NB4 (cell line): ENCODE measurements around the gene TMEM121B.

Source experiments
- DNase-seq: peaks from one replicate; pipeline ENCODE4 v3.0.0; 2010; ENCODE audit warnings: low read depth
- H3K4me3 ChIP-seq: one replicate; pipeline ENCODE4 v1.5.1; 2011; ENCODE audit warnings: mild to moderate bottlenecking, low read depth, low read length, moderate library complexity
- MYC ChIP-seq: IDR thresholded peaks from 2 replicates; pipeline ENCODE4 v1.6.1; 2011; ENCODE audit warnings: low read depth, low read length
- POLR2A ChIP-seq: IDR thresholded peaks from 2 replicates; pipeline ENCODE4 v1.6.1; 2011; ENCODE audit warnings: mild to moderate bottlenecking; ENCODE audit not compliant: insufficient read length; ENCODE audit errors: extremely low read depth
- TF ChIP-seq, protein P1 (sequence below): IDR thresholded peaks from one replicate; pipeline ENCODE4 v1.5.1; 2012; ENCODE audit warnings: low read depth, low read length
- TF ChIP-seq, protein P2 (sequence below): IDR thresholded peaks from 2 replicates; pipeline ENCODE4 v1.6.1; 2011; ENCODE audit warnings: low read depth, low read length

The TMEM121B gene

DNA sequence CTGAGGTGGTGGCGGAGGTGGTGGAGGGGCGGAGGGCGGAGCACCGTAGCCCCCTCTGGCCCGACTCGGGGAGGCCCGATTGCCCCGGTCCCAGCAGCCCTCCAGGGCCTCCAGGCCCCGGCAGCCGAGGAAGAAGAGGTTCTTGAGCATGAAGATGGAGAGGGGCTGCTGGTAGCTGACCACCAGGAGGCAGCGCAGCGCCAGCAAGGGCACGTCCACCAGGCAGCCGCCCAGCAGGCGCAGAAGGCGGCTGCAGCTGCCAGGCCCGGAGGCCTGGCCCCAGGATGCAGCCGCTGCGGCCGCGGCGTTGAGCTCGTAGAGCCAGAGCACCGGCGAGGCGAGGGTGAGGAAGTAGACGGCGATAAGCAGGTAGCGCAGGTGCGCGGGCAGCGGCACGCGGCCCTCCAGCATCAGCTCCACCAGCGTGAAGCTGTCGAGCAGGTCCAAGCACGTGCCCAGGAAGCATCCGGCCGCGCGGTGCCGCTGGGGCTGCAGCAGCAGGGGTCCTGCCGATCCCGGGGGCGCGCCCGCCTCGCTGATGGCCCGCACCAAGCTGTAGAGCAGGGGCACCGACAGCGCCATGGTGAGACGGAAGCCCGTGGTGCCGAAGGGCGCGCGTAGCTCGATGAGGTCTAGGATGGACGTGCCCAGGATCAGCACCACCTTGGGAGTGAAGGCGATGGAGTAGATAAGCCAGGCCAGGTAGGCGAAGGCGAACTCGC lies 1.5 kb downstream of the TMEM121B start:
- TF ChIP-seq MYC, result no peak
- TF ChIP-seq, protein P1, sequence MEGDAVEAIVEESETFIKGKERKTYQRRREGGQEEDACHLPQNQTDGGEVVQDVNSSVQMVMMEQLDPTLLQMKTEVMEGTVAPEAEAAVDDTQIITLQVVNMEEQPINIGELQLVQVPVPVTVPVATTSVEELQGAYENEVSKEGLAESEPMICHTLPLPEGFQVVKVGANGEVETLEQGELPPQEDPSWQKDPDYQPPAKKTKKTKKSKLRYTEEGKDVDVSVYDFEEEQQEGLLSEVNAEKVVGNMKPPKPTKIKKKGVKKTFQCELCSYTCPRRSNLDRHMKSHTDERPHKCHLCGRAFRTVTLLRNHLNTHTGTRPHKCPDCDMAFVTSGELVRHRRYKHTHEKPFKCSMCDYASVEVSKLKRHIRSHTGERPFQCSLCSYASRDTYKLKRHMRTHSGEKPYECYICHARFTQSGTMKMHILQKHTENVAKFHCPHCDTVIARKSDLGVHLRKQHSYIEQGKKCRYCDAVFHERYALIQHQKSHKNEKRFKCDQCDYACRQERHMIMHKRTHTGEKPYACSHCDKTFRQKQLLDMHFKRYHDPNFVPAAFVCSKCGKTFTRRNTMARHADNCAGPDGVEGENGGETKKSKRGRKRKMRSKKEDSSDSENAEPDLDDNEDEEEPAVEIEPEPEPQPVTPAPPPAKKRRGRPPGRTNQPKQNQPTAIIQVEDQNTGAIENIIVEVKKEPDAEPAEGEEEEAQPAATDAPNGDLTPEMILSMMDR, result peak; percentile 46
- TF ChIP-seq, protein P2, sequence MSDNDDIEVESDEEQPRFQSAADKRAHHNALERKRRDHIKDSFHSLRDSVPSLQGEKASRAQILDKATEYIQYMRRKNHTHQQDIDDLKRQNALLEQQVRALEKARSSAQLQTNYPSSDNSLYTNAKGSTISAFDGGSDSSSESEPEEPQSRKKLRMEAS, result no peak
- H3K4me3 ChIP-seq, result no peak overlapping the region
- peak; percentile 57 for DNase-seq

DNA sequence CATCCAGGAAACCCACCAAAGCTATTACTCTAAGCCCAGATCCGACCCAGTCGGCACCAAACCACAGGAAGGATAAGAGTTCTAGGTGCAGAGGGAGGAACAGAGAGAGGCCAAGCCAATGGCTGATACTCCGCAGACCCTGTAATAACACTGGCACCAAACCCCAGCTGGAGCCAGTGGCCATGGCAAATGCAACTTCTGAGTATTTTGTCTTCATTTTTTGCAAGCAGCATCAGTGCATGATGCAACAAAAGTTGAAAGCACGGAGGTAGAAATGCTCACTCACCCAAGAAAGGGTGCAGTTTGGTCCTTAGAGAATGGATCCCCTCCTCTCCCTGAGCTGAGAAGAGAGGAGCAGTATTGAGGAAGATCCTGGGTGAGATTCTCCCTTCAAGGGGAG lies 2.8 kb downstream of the TMEM121B start:
- TF ChIP-seq, protein P2, result no peak
- no peak for TF ChIP-seq POLR2A
- peak; percentile 6 for DNase-seq
- H3K4me3 ChIP-seq, result peak overlapping the region; percentile 28

DNA sequence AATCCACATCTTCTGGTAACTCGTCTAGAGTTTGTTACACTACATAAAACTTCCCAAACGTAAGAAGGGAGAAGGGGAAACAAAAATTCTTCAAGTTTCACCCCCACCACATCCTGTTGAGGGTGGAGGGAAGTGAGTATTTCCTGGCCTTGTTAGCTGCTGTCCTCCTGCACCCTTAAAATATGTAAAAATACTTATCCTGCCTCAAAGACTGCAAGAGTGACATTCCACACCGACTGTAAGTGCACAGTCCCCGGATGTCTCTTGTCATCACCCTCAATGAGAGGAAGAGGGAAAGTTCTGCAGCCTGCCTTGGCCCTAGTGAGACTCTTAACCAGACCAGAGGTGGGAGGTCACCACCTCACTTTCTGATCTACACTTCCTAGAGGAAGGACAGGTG lies 3.3 kb downstream of the TMEM121B start:
- DNase-seq, result peak; percentile 69
- peak overlapping the region; percentile 28 for H3K4me3 ChIP-seq
- TF ChIP-seq, protein P1, result no peak
- TF ChIP-seq POLR2A, result no peak

DNA sequence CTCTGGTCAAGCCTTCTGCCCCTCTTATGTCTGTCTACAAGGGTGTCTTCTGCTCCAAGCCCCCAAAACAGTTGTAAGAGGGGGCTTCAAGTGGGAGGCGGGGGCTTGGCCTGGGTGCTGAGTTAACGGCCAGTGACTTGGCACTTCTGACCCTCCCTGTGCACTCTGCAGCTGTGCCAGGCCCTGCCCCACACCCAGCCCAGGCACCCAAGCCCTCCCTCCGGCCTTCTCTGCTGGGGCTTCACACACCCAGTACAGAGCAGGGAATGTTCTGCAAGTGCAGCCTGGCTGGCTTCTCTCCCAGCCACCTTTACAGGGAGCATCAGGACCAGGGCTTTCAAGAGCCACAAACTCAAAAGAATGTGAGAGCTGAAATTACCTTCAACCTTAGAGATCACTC lies 3.8 kb downstream of the TMEM121B start:
- no peak overlapping the region for H3K4me3 ChIP-seq
- peak; percentile 28 for DNase-seq
- TF ChIP-seq, protein P1, result no peak
- TF ChIP-seq MYC, result no peak
- TF ChIP-seq, protein P2, result no peak
- no peak for TF ChIP-seq POLR2A

DNA sequence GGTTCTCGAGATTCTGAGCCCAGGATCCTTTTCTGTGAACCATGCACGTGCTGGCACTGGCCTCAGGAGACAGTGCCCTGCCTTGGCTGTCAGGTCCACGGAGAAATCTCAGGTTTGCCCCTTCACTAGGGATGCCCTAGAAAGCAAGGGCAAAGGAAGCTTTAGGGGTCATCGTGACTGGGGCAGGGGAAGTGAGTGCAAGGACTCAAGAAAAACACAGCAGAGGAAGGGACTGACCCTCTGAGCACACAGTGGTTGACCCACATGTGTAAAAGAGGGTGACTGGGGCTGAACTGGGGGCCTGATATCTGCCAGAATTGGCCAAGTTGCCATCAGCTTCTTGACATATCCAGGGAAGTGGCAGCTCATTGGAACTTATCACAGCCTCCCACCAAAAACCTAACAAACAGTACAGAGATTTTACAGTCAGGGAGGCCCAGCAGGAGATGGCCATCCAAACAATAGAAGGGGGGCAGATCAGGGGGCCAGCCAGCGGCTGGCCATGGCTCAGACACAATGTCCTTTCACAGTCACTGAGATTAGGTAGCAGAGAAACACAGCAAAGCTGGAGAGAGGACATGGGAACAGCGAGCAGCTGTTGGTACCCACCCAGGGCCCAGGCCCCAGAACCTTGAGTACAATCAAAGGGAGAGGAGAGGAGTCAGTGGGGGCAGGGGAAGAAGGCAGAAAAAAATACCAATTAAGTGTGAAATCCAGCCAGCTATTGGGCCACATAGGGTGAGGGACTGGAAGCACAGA lies 4.4 kb downstream of the TMEM121B start:
- DNase-seq, result peak; percentile 20
- H3K4me3 ChIP-seq, result no peak overlapping the region
- TF ChIP-seq, protein P2, result no peak
- TF ChIP-seq POLR2A (no peak), MYC (no peak)
- TF ChIP-seq, protein P1, result no peak

DNA sequence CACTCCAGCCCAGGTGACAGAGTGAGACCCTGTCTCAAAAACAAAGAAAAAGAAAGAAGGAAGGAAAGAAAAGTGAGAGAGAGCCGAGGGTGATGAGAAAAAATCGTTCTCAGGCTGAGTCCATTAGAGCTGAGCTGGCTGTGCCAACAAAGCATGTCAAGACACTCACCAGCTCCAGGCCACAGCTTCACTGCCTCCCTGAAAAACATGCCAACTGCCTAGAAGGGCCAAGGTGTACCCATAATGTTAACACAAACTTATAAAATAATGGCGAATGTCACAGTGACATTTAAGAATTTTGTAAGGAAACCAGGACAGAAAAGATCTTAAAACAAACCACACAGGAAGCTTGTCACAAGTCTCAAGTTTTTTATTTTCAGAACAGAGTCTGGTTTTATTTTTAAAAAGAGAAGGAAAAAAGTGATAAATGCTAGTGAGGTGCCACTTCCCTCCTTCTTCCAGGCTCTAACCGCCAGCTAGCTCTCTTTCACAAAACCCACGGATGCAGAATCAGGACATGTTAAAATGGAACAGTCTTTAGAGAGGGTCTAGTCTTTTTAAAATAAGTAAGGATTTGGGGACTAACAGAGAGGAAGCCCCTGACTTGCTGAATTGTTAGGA lies 5.1 kb downstream of the TMEM121B start:
- peak; percentile 23 for DNase-seq
- no peak overlapping the region for H3K4me3 ChIP-seq
- TF ChIP-seq, protein P1, result no peak
- TF ChIP-seq POLR2A (no peak), MYC (no peak)
- TF ChIP-seq, protein P2, result no peak
